LNCaP clone FGC (cell line): ENCODE results near the gene SAT1.

Experiments used
- DNase-seq: peaks from one replicate; pipeline ENCODE4 v3.0.0-alpha.2; 2011; ENCODE audit warnings: low read depth
- H3K4me3 ChIP-seq: 2 replicates; pipeline ENCODE4 v1.5.1; 2011; ENCODE audit warnings: mild to moderate bottlenecking, low read depth, low read length, control low read depth
- TF ChIP-seq, protein P1 (sequence below): IDR thresholded peaks from 2 replicates; pipeline ENCODE4 v1.5.1; 2012; ENCODE audit warnings: mild to moderate bottlenecking; ENCODE audit not compliant: control insufficient read depth, insufficient read depth; ENCODE audit errors: extremely low read depth

Gene SAT1

GRCh38 chrX:23792861-23793553, 10.0 kb downstream of the SAT1 start:
- TF ChIP-seq, protein P1, sequence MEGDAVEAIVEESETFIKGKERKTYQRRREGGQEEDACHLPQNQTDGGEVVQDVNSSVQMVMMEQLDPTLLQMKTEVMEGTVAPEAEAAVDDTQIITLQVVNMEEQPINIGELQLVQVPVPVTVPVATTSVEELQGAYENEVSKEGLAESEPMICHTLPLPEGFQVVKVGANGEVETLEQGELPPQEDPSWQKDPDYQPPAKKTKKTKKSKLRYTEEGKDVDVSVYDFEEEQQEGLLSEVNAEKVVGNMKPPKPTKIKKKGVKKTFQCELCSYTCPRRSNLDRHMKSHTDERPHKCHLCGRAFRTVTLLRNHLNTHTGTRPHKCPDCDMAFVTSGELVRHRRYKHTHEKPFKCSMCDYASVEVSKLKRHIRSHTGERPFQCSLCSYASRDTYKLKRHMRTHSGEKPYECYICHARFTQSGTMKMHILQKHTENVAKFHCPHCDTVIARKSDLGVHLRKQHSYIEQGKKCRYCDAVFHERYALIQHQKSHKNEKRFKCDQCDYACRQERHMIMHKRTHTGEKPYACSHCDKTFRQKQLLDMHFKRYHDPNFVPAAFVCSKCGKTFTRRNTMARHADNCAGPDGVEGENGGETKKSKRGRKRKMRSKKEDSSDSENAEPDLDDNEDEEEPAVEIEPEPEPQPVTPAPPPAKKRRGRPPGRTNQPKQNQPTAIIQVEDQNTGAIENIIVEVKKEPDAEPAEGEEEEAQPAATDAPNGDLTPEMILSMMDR: no peak
- DNase-seq: no peak
- H3K4me3 ChIP-seq: no peak overlapping the region

DNA sequence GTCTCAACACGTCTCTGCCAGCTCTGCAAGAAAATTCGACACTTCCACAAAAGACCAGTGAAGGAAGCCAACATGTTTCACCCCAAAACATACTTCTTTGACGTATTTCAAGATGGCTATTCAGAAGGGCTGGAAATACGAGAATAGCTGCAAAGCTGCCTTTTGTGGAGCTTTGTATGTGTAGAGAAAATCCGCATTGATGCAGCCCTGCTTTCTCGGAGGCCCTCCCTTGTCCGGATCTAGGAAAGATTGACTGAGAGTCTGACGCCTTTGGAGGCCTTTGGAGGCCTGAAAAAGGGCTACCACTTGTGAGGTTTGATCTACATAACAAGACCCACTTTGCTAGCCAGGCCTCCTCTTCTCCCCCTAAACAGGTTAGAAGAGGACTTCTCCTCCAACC, 12.2 kb downstream of the SAT1 start:
- no peak for DNase-seq
- TF ChIP-seq, protein P1: no peak
- H3K4me3 ChIP-seq: no peak overlapping the region

DNA sequence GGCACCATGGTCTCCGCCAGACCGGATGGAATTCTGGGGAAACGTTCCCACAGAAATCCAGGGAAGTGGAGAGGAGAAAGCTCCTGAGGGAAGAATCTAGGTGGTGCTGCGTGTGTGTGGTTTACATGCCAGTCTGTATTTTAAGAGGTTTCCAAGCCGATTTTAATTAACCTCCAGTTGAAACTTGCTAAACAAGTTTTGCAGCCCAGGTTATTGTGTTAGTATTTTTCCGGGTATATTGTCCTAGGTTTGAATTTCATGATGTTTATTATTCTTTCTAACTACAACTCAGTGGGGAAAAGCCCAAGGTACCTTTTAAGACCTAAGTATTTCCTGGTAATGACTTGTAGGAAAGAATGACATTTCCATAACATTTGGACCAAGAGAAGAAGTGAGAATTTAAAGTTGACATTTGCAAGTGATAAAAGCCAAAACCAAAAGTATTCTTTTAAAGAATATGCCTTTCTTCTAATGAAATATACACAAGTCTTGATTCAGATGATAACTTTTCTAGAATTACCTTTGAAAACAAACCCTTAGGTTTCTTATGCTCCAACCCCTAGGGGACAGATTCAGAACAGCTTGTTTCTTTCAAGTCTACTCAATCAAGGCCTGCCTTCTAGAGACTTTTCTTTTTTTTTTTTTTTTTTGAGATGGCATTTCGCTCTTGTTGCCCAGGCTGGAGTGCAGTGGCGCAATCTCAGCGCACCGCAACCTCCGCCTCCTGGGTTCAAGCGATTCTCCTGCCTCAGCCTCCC, 14.6 kb downstream of the SAT1 start:
- DNase-seq: peak; percentile 87
- H3K4me3 ChIP-seq: no peak overlapping the region
- TF ChIP-seq, protein P1: no peak

DNA sequence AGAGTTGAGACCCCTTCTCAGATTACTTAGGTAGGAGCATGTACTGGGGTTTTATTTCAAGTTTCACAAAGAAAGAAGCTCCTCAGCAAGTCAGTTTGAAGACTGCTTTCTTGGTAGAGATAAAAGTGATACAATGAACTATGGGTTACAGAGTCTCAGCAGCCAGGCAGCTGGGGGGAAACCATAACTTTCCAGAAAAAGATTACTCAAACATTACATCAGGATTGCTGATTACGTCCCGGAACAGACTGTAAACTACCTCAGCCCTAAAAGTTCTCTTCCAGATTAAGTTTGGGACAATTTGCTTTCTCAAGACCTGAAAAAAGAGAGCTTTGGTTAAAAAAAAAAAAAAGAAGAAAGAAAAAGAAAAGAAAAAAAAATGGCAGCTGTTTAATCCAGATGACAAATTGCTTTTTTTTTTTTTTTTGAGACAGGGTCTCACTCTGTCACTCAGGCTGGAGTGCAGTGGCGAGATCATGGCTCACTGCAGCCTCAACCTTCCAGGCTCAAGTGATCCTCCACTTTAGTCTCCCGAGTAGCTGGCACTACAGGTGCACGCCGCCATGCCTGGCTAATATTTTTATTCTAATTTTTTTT, 16.6 kb downstream of the SAT1 start:
- TF ChIP-seq, protein P1: no peak
- H3K4me3 ChIP-seq: no peak overlapping the region
- no peak for DNase-seq

GRCh38 chrX:23802431-23802830, 19.5 kb downstream of the SAT1 start:
- TF ChIP-seq, protein P1: no peak
- no peak for DNase-seq
- H3K4me3 ChIP-seq: no peak overlapping the region

DNA sequence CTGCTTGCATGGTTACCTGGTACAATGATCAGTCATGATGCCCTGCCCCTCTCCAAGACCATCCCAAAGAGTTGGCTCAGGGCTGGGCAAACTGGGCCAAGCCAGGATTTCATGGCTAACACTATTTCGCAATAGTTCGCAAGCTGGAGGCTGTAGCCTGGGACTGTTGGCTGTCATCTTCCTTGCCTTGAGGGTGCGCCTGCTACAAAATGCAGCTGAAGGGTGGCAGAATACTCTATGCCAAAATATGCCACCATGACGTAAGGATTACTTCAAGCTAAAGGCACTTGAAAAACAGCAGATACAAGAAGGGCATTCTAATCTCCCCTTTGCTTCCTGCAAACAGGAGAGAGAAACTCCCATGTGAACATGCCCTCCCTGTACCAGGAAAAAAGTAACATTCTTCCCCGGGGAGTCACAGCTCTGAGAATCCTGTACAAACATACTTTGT, 21.0 kb downstream of the SAT1 start:
- DNase-seq: no peak
- TF ChIP-seq, protein P1: no peak
- H3K4me3 ChIP-seq: no peak overlapping the region

- no peak for DNase-seq
- no peak overlapping the region for H3K4me3 ChIP-seq
- TF ChIP-seq, protein P1: no peak
These were observed 21.6 kb downstream of the SAT1 start for GRCh38 chrX:23804578-23804977.
